Amniotic epithelial cell (primary cell): ENCODE data around the gene BAG5.
A peak's percentile ranks its signal among the peaks of the same experiment; 100 is the strongest.
"Not testable (repeated sequence)": the region's sequence is repeated elsewhere in the genome, so short reads cannot be mapped to it uniquely, and the experiment has no call there.

Experiments used
- DNase-seq: peaks from one replicate; pipeline ENCODE4 v3.0.0-alpha.2; 2010; ENCODE audit warnings: low read depth

The BAG5 gene

DNA sequence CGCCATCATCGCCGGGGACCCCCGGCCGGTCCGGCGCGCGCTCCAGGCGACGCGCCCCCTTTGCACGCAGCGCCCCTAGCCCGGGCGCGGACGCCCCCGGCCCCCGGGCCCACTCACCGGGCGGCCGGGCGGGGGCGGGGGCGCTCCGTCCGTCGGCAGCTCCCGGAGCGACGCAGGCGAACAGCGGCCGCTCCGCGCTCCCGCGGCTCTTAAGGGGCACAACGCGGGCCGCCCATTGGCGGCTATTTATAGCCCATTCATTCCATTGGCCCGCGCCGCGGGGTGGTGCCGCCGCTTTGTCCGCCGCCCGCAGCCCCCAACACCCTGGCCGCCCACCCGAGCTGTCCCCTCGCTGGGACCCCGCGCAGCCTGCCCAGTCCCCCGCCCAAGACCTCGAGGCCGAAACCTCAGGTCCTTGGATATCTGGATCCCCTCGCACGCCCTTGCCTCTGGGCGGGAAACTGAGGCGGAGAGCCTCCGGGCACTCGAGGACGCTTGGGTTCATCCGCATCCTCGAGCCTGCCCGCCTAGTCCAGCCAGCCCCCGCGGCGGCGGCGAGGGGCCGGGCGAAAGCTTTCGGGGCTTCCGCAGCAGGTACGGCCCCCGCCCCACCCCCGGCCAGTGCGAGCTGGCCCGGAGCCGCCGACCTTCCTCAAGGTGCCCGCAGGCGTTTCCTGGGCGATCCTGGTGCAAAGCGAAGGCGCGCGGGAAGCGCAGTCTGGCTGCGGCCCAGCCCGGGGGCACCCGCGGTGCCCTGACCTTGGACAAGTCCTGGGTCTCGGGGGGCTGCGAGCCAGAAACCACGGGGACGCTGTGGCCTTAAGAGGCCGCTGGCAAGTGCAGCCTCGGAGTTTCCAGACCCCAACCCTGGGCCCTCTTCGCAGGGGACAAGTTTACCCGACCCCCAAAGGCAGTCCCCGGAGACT, 39.5 kb downstream of the BAG5 start, which contains the start of gene CKB:
CKB (minus strand) TSS at position 182 of the 926 bp plus-strand sequence. CDS start 337 bp downstream, outside the sequence.
- peak; percentile 42 for DNase-seq

DNA sequence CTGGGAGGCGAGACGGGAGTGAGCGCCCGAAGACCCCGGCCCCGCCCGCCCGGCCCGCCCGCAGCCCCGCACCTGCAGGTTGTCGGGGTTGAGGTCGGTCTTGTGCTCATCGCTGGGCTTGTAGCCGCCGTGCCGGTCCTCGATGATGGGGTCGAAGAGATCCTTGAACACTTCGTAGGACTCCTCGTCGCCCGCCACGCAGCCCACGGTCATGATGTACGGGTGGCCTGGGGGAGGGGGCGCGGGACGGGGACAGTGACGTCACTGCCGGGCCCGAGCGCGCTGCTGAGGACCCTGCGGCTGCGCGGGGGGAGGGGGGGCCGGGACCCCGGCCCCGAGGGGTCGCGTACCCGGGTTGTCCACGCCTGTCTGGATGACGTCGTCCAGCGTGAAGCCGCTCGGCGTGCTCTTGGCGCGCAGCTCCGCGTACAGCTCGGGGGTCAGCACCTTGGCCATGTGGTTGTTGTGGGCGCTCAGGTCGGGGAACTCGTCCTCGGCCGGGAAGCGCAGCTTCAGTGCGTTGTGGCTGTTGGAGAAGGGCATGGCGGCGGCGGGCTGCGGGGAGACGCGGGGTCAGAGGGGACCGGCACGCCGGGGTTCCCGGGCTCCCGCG, 40.4 kb downstream of the BAG5 start:
- no peak for DNase-seq

DNA sequence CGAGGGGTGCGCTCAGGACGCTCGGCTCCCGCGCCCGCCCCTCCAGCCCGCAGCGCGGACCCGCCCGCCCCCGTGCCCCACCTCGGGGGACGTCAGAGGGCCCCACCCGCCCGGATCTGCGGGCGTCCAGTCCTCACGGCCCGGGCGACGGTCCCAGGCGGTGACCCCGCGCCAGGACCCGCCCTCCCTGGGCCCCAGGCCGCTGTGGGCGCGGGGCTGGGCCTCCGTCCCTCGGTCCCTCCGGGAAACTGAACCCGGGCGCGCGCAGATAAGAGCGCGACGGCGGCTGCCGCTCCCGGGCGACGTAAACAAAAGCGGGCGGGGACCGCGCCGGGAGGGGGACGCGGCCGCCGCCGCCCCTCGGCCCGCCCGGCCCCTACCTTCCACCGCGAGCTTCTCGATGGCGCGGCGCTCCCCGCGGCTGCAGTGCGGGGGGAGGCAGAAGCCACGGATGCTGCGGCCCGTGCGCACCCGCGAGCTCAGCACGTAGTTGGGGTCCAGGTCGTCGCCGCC, 41.0 kb downstream of the BAG5 start:
- DNase-seq, result no peak

DNA sequence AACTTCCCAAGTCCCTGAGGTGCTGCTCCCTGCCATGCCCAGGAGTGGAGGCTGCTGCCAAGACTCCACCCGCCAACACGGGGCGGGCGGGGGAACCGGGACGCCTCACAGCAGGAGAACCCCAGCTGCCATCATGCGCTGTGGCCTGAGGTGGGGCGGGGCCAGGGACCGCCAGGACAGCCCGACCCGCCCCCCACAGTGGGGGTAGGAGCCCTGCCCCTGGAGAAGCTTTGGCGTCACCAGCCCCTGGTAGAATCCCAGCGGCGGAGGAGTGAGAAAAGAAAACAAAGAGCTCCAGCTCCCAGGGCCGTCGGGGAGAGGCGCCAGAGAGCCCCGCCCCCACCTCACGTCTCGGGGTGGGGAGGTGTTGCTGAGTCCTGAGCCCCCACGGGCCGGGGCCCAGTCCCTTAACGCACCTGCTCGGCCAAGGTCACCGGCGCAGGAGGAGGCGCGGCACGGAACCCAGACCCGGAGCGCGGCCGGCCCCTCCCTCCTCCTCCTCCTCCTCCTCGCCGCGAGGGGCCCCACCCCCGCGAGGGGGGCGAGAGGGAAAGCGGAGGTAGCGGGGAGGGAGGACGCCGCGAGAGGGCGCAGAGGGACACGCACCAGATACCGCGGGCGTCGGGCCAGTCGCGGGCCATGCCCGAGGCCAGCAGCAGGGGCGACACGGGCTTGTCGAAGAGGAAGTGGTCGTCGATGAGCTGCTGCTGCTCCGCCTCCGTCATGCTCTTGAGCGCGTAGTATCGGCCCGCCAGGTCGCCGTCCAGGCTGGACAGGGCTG, 41.6 kb downstream of the BAG5 start:
- DNase-seq, result peak; percentile 54

DNA sequence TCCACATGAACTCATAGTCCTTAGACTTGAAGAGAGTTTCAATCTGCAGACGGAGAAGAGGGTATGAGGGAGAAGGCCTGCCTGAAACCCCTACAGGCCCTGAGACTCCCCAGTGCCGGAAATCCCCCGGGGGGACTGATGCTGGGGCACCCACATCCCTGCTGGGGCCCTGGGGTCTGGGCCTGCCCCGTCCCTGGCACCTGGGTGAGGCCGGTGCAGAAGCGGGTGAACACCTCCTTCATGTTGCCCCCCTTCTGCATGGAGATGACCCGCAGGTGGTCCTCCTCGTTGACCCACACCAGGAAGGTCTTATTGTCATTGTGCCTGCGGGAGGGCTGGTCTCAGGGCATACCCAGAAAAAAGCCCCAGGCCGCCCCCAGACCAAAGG, 42.2 kb downstream of the BAG5 start:
- no peak for DNase-seq

DNA sequence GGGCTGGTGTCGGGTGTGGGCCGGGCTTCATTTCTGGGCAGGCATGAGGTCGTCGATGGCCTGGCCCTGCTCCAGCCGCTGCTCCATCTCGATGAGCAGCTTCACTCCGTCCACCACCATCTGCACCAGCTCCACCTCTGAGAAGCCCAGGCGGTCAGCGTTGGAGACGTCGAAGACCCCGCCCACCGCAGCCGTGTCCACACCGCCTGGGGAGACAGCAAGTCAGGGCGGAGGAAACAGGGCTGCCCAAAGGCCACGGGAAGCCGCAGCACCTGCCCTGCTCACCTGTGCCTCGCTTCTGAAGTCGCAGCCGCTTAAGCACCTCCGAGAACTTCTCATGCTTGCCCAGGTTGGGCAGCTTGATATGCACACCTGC, 42.6 kb downstream of the BAG5 start:
- DNase-seq, result no peak

DNA sequence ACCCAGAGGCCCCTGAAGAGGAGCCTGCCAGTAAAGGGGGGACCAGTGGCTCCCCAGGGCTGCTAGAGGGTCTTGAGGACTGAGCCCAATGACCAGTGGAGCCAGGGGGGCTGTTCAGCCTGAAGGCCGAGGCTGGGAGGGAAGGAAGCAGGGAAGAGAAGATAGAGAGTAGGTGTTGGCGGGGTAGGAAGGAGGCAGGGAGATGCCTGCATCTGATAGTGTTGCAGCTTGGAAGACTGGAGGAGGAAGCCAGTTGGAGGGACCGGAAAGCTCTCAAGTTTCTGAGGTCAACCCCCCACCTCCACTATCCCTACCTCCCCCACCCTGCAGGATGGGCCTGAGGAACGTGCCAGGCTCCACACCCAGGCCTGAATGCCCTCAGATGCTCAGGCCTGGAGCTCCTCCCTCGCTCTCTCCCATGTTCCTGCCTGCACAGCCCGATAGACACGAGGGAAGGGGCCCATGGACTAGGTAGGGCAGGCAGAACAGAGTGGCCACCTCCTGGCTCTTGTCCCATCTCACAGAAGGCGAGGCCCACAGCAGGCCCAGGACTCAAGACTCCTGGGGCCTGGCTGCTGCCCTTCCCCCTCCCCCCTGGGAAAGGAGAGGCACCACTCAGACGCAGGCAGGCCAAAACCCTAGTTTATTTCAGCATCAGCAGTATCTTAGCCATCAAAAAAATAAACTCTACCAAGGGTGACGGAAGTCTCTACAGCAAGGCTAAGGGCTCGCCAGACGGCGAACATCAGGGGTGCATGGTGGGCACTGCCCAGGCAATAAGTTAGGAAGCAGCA, 43.2 kb downstream of the BAG5 start:
- DNase-seq, result peak; percentile 63

DNA sequence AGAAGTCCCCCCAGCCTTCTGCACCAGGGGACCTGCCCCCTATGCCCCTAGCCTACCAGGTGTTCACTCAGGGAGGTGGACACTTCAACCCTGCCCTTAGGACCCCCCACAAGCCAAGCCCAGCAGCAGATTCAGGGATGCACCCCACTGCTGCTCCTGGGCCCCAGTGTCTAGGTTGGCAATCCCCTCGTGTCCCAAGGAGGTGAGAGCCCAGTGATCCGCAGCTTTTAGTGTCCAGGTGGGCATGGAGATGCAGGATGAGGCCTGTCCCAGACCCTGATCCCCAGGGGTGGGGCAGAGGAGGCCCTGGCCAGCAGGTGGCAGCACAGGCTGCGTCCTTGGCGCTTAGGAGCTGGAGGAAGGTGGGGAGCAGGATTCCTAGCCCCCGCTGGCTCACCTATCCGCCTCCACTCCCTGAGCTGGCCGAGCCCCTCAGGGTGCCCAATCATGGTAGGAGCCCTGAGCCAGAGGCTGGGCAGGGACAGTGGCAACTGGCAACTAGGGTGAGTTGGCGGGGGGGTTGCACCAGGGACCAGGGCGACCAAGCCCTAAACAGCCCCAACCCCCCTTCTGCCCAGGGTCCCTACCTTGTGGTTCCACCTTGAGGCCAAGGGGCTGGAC, 43.9 kb downstream of the BAG5 start:
- no peak for DNase-seq

DNA sequence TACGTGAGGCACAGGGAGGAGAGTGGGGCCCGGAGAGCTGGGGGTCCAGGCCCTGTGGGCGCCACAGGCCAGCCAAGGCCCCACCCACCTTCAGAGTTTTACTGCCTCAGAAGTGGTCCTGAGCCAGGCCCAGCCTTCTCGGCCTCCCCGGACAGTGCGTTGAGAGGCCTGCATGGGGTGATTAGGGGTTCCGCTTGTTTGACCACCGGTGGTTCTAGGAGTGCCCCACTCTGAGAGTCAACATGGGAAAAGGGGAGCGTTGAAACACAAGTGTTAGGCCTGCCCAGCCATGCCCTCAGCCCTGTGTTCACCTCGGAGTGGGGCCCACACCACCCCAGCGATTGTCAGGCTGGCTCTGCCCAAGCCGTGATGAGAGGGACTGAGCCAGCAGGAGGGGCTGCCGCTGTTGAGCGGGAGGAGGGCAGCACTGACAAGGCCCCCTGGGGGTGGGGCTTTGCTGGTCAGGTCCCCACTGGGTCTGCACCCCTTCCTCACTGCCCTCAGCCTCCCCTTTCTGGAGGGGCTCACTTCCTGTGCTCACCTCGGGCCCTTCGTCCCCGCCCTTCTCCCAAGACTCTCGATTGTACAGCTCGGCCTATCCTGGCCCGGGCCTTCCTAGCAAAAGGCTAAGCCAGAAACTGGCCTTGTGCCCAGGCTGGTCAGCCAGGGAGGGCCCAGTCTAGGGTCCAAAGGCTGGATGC, 44.6 kb downstream of the BAG5 start:
- DNase-seq, result no peak

DNA sequence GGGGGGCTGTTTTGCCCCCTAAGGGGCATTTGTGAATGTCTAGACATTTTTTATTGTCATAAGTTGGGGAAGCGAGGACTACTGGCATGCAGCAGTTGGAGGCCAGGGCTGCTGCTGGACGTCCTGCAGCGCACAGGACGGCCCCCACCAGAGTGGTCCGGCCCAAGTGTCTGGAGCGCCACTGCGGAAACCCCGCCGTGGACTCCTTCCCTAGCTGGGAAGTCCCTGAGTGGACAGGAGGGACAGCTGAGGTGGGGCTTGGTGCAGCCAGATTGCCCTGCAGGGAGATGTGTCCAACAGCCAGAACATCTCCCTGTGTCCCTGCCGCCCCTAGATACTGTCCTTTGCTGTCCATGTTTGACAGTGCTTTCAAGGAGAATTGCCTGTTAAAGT, 45.3 kb downstream of the BAG5 start:
- no peak for DNase-seq

DNA sequence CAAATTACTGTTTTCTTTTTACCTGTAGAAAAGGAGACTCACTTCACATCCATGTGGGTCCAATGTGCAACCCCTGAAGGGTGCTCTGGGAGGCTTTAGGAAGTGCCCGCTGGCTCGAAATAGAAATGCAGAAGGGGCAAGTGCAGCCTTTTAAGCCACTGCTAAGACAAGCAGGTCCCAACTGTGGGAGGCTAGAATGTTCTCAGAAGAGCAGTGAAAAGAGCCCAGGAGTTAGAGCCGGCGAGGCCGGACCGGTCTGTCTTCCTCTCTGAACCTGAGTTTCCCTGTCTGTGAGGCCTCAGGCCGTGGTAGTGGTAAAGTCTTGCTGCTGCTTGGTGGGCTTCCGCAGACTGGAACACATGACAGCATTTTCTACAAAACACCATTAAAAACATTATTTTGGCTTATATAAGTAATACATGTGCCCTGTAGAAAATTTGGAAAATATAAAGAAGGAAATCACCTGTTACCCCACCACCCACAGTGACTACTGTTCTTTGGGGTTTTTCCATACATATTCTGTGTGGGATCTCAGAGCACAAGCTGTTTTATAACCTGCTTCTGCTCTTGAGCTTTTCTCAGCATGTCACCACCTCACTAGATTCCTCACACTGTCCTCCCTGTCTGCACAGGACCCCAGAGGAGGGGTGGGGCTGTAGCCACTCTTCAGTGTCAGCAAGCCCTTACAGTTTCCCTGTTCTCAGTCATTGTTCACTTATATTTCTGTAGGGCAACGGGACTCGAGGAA, 45.9 kb downstream of the BAG5 start:
- no peak for DNase-seq

GRCh38 chr14:103514596-103515421, 47.6 kb downstream of the BAG5 start:
- DNase-seq, result no peak

- peak; percentile 53 for DNase-seq
These were observed 49.5 kb downstream of the BAG5 start for GRCh38 chr14:103512701-103513611.

DNA sequence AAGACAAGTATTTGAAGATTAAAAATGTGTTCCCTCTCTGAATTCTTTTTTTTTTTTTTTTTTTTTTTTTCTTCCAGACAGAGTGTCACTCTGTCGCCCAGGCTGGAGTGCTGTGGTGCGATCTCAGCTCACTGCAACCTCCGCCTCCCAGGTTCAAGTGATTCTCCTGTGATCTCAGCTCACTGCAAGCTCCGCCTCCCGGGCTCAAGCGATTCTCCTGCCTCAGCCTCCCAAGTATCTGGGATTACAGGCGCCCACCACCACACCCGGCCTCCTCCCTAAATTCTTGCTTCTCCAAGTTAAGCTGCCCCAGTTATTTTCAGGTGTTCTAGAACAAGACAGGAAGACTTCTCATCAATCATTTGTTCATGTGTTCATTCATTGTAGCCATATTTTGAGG, 50.3 kb downstream of the BAG5 start:
- DNase-seq, result not testable (repeated sequence)

- DNase-seq, result no peak
These were observed 51.4 kb downstream of the BAG5 start for GRCh38 chr14:103510724-103511693.

GRCh38 chr14:103509864-103510723, 52.4 kb downstream of the BAG5 start:
- no peak for DNase-seq
